ENCODE measurements around the gene CCNQ. TPM values are rescaled to one million over a fixed set of nuclear protein-coding genes. Genes with fewer than 3 reads are reported as not detected.

CCNQ gene
- total RNA-seq, 2 experiments from 2014 or later = 12.0 to 29.7 TPM

DNA sequence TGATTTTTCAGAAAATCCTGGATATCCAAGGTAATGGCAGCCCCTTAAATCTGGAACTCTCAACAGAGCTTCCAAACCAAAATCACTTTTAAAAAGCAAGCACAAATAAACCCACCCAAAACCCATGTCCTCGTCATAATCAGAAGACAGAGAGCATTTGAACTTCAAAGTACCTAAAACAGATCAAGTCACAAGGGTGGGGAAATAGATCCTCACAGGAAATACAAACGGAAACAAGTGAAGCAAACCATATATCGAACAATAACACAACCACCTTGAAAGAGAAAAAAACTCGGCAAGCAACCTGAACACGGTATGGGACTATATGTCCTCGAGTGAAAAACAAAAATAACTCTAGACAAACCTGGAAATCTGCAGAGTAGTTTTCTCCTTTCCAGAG is 15.9 kb upstream of the CCNQ start:
- Histone ChIP-seq H3K79me2 (ENCODE audit: insufficient read depth, low read depth, low read length) (no peaks in the 10 kb centered on the region), H3K4me2 (ENCODE audit: low read length) (no peak overlapping the region), H3K9me2 (ENCODE audit: insufficient read depth, low read length) (no peaks in the 10 kb centered on the region), H4K20me1 (ENCODE audit: insufficient read depth, low read length) (no peaks in the 10 kb centered on the region), H3K9me3 (ENCODE audit: low read length) (no peaks in the 10 kb centered on the region), H2AFZ (ENCODE audit: low read length) (no peak overlapping the region), H3K4me3 (ENCODE audit: low read depth, low read length, poor library complexity, severe bottlenecking) (no peak overlapping the region), H3K4me1 (ENCODE audit: insufficient read depth, low read length, poor library complexity, severe bottlenecking) (no peaks in the 10 kb centered on the region), H3K36me3 (ENCODE audit: insufficient read depth, low read length) (no peaks in the 10 kb centered on the region), H3K27ac (ENCODE audit: low read depth, low read length, poor library complexity, severe bottlenecking) (no peak overlapping the region)
- intact Hi-C loops (cut with micrococcal nuclease; ENCODE audit: unreplicated experiment) = no loop called here
- TF ChIP-seq CTCF (conservative IDR thresholded peaks at IDR 0.05; ENCODE audit: low read length) = no peak
- no peak for TF ChIP-seq EZH2phosphoT487 (IDR thresholded peaks at IDR 0.05; ENCODE audit: borderline replicate concordance, low read depth, low read length)
- ChIA-PET CTCF (ENCODE audit: unreplicated experiment) (no interaction called here), POLR2A (no interaction called here)
- BruUV-seq (replicated peaks) = no TSS peak
- DNase-seq (ENCODE audit: low spot score) = no peak

DNA sequence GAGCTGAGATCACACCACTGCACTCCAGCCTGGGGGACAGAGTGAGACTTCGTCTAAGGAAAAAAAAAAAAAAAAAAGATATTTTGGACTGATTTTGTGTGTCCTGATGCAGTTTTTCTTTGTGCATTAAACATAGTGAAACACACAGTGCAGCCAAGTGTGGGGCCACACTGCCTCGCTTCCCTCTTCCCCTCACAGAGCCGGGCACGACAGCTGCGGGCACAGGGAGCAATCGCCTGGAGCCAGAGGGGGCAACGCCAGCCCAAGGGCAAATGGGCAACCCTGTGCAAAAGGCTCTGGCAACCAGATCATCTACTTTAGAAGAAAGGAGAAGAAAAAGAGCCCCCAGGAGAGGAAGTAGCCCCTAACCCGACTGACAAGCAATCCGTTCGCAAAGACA is 13.5 kb upstream of the CCNQ start:
- ChIA-PET CTCF (ENCODE audit: unreplicated experiment) (no interaction called here), POLR2A (no interaction called here)
- Histone ChIP-seq H3K36me3 (ENCODE audit: insufficient read depth, low read length) (no peaks in the 10 kb centered on the region), H3K4me2 (ENCODE audit: low read length) (no peak overlapping the region), H3K27ac (ENCODE audit: low read depth, low read length, poor library complexity, severe bottlenecking) (no peak overlapping the region), H4K20me1 (ENCODE audit: insufficient read depth, low read length) (no peaks in the 10 kb centered on the region), H3K4me3 (ENCODE audit: low read depth, low read length, poor library complexity, severe bottlenecking) (no peak overlapping the region), H3K9me3 (ENCODE audit: low read length) (no peaks in the 10 kb centered on the region), H3K9me2 (ENCODE audit: insufficient read depth, low read length) (no peaks in the 10 kb centered on the region), H3K79me2 (ENCODE audit: insufficient read depth, low read depth, low read length) (no peaks in the 10 kb centered on the region), H3K4me1 (ENCODE audit: insufficient read depth, low read length, poor library complexity, severe bottlenecking) (no peaks in the 10 kb centered on the region), H2AFZ (ENCODE audit: low read length) (no peak overlapping the region)
- no TSS peak for BruUV-seq (replicated peaks)
- TF ChIP-seq CTCF (conservative IDR thresholded peaks at IDR 0.05; ENCODE audit: low read length) (no peak), EZH2phosphoT487 (IDR thresholded peaks at IDR 0.05; ENCODE audit: borderline replicate concordance, low read depth, low read length) (no peak)
- intact Hi-C loops (cut with micrococcal nuclease; ENCODE audit: unreplicated experiment) = no loop called here
- DNase-seq (ENCODE audit: low spot score) = no peak

DNA sequence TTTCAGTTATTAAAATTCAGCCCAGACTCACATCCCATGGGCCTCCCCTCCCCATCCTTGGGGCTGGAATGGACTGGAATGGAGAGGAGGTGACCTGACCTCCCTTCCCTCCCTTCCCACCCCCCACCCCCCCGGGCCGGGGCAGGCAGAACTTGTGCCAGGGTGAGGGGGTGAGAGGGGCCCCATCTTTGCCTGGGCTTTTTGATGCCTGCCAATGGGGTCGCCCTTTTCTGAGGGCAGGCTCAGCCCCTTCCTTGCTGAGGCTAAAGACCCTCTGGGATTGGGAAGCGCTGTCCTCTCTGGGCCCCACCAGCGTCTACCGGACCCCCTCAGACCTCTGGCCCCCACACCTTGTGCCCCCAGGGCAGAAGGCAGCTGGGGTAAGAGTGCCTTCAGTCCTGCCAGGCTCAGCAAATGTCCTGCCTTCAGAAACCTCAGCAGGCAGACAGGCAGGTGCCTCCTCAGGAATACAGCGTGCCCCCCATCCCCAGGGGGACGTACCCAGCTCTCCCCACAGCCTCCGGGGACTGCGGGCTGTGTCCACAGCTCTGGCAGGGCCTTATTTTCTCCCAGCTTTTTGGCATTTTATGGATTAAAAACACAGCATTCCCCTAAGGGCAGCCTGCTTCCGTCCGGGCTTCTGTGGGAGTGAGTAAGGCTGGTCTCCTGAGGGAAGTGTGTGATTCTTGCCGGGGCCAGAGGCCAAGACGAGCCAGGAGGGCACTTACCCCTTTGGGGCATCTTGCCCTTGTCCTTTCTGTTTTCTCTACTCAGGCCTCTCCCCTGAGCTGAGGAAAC is 12.6 kb upstream of the CCNQ start:
- Histone ChIP-seq H3K27ac (ENCODE audit: low read depth, low read length, poor library complexity, severe bottlenecking) (no peak overlapping the region), H3K9me2 (ENCODE audit: insufficient read depth, low read length) (no peaks in the 10 kb centered on the region), H3K4me3 (ENCODE audit: low read depth, low read length, poor library complexity, severe bottlenecking) (no peak overlapping the region), H3K4me1 (ENCODE audit: insufficient read depth, low read length, poor library complexity, severe bottlenecking) (no peaks in the 10 kb centered on the region), H3K9me3 (ENCODE audit: low read length) (no peaks in the 10 kb centered on the region), H4K20me1 (ENCODE audit: insufficient read depth, low read length) (no peaks in the 10 kb centered on the region), H2AFZ (ENCODE audit: low read length) (no peak overlapping the region), H3K36me3 (ENCODE audit: insufficient read depth, low read length) (no peaks in the 10 kb centered on the region), H3K4me2 (ENCODE audit: low read length) (no peak overlapping the region), H3K79me2 (ENCODE audit: insufficient read depth, low read depth, low read length) (no peaks in the 10 kb centered on the region)
- intact Hi-C loops (cut with micrococcal nuclease; ENCODE audit: unreplicated experiment) = no loop called here
- TF ChIP-seq EZH2phosphoT487 (IDR thresholded peaks at IDR 0.05; ENCODE audit: borderline replicate concordance, low read depth, low read length) (no peak), CTCF (conservative IDR thresholded peaks at IDR 0.05; ENCODE audit: low read length) (no peak)
- no TSS peak for BruUV-seq (replicated peaks)
- no peak for DNase-seq (ENCODE audit: low spot score)
- CTCF ChIA-PET (ENCODE audit: unreplicated experiment) = no interaction called here
- POLR2A ChIA-PET = no interaction called here

Data from OCI-LY7 (cell line).